Lung (tissue), 12 donors: ENCODE results near the gene TMEM108. TPM values are rescaled to one million over a fixed set of nuclear protein-coding genes. Genes with fewer than 3 reads are reported as not detected.

Experiments
- ATAC-seq: fragments of 200-7000 bp; cut with Tn5 transposase; one replicate; pipeline ENCODE4 v1.9.1; 2020; ENCODE audit warnings: moderate number of reproducible peaks; ENCODE audit not compliant: insufficient read depth, low FRiP score
- DNase-seq, 3 donors: peaks; one replicate each; pipeline ENCODE4 v3.0.0-alpha.2; 2013 to 2017
- H3K27ac ChIP-seq, 2 donors: one replicate each; pipeline ENCODE4 v1.5.1; 2013; ENCODE audit warnings: mild to moderate bottlenecking in 2 of 2, moderate library complexity in 2 of 2, control low read depth in 1 of 2, inconsistent platforms in 1 of 2, low read depth in 1 of 2, low read length in 1 of 2
- H3K27me3 ChIP-seq, 3 donors: one replicate each; pipeline ENCODE4 v1.5.1; 2013; ENCODE audit warnings: low read length in 2 of 3; ENCODE audit not compliant: control insufficient read depth in 3 of 3, insufficient read depth in 3 of 3
- H3K36me3 ChIP-seq, 4 donors: one replicate each; pipeline ENCODE4 v1.5.1; 2013; ENCODE audit warnings: low read length in 4 of 4, mild to moderate bottlenecking in 1 of 4, moderate library complexity in 1 of 4; ENCODE audit not compliant: control insufficient read depth in 4 of 4, insufficient read depth in 4 of 4
- H3K4me1 ChIP-seq, 5 donors: one replicate each; pipeline ENCODE4 v1.5.1; 2013; ENCODE audit warnings: low read length in 5 of 5, mild to moderate bottlenecking in 2 of 5, moderate library complexity in 1 of 5; ENCODE audit not compliant: control insufficient read depth in 5 of 5, insufficient read depth in 5 of 5
- H3K4me3 ChIP-seq: one replicate; pipeline ENCODE4 v1.5.1; 2013; ENCODE audit warnings: mild to moderate bottlenecking, control low read depth, moderate library complexity
- H3K9ac ChIP-seq, 2 donors: one replicate each; pipeline ENCODE4 v1.5.1; 2013; ENCODE audit warnings: low read length in 2 of 2, control low read depth in 1 of 2; ENCODE audit not compliant: insufficient read depth in 1 of 2
- H3K9me3 ChIP-seq, 4 donors: one replicate each; pipeline ENCODE4 v1.5.1; 2013; ENCODE audit warnings: low read length in 3 of 4, mild to moderate bottlenecking in 1 of 4, moderate library complexity in 1 of 4; ENCODE audit not compliant: control insufficient read depth in 4 of 4, insufficient read depth in 3 of 4
- CTCF ChIP-seq: IDR thresholded peaks from 2 replicates; pipeline ENCODE4 v1.5.1; 2012; ENCODE audit warnings: mild to moderate bottlenecking; ENCODE audit errors: control extremely low read depth, extremely low read depth
- WGBS, 2 donors: extraction: QIAGEN DNeasy Blood & Tissue Kit; methylation state at CpG; one replicate each; pipeline ENCODE4 v1.1.7; 2013; 5-methylcytosine and 5-hydroxymethylcytosine counted together
- polyA plus RNA-seq, 2 donors: library from polyadenylated mRNA; stranded (reverse); fragments of 200-250 nt; gene quantifications; one replicate each; pipeline ENCODE4 v1.2.1, GENCODE V29; 2013
- total RNA-seq, 2 donors: library from RNA; depleted of rRNA in 1 of 2; stranded (reverse); fragments of >200 nt in 1 of 2; gene quantifications; one replicate each; pipeline ENCODE4 v1.2.1, GENCODE V29; 2014 to 2021
- donor health status: control.
- donor health status: control.
- donor health status: Bipolar disorder and iron deficiency.
- donor health status: healthy.
- donor health status: DM: yes; HTN: yes; CAD: no.

TMEM108 gene
- total and polyA plus RNA-seq, 4 donors: 3.0 to 16.9 (median 7.6) TPM

- H3K4me1 ChIP-seq: peaks cover 0 to 5% (median 0%) of the 10 kb centered on the region in 5 donors
- 91 to 94% methylated on average over 7 of the region's 7 CpGs for WGBS, 2 donors
- ATAC-seq (no peak), DNase-seq (no peak)
- no peak for TF ChIP-seq CTCF
- no peak overlapping the region for H3K27ac ChIP-seq
- no peak overlapping the region for H3K4me3 ChIP-seq
- H3K27me3 ChIP-seq: no peaks in the 10 kb centered on the region
- H3K9me3 ChIP-seq: no peaks in the 10 kb centered on the region
- peaks cover 0 to 2% (median 0%) of the 10 kb centered on the region in 4 donors for H3K36me3 ChIP-seq
- H3K9ac ChIP-seq: no peak overlapping the region
Observed at GRCh38 chr3:133278260-133279043, 240.3 kb downstream of the TMEM108 start.

GRCh38 chr3:133280586-133280985 is 242.4 kb downstream of the TMEM108 start:
- WGBS, 2 donors: 81 to 88% methylated on average over 1 of the region's 1 CpG
- H3K27me3 ChIP-seq: no peaks in the 10 kb centered on the region

GRCh38 chr3:133282236-133282635 is 244.0 kb downstream of the TMEM108 start:
- DNase-seq (no peak), ATAC-seq (no peak)
- H3K27me3 ChIP-seq: no peaks in the 10 kb centered on the region
- peaks cover 0 to 5% (median 0%) of the 10 kb centered on the region in 5 donors for H3K4me1 ChIP-seq
- no peak overlapping the region for H3K4me3 ChIP-seq
- H3K9me3 ChIP-seq: no peaks in the 10 kb centered on the region
- 82 to 86% methylated on average over 4 of the region's 4 CpGs for WGBS, 2 donors
- peaks cover 0 to 2% (median 0%) of the 10 kb centered on the region in 4 donors for H3K36me3 ChIP-seq
- TF ChIP-seq CTCF: no peak
- no peak overlapping the region for H3K9ac ChIP-seq
- no peak overlapping the region for H3K27ac ChIP-seq

More at GRCh38 chr3:133280586-133280985, 242.4 kb downstream of the TMEM108 start:
- ATAC-seq (no peak), DNase-seq (no peak)
- Histone ChIP-seq H3K4me3 (no peak overlapping the region), H3K36me3 (peaks cover 0 to 2% (median 0%) of the 10 kb centered on the region in 4 donors), H3K9ac (no peak overlapping the region), H3K4me1 (peaks cover 0 to 5% (median 2%) of the 10 kb centered on the region in 5 donors), H3K9me3 (no peaks in the 10 kb centered on the region), H3K27ac (no peak overlapping the region)
- no peak for TF ChIP-seq CTCF
